Hypothalamus (tissue), 51 donors: ENCODE measurements around the gene GALNT10.
"Not testable (repeated sequence)": the region's sequence is repeated elsewhere in the genome, so short reads cannot be mapped to it uniquely, and the experiment has no call there.

ENCODE experiments used
- DNase-seq, 51 donors: peaks; one replicate each; lab custom pipeline; 2025; lab: John Stamatoyannopoulos, UW

GALNT10 gene, protein sequence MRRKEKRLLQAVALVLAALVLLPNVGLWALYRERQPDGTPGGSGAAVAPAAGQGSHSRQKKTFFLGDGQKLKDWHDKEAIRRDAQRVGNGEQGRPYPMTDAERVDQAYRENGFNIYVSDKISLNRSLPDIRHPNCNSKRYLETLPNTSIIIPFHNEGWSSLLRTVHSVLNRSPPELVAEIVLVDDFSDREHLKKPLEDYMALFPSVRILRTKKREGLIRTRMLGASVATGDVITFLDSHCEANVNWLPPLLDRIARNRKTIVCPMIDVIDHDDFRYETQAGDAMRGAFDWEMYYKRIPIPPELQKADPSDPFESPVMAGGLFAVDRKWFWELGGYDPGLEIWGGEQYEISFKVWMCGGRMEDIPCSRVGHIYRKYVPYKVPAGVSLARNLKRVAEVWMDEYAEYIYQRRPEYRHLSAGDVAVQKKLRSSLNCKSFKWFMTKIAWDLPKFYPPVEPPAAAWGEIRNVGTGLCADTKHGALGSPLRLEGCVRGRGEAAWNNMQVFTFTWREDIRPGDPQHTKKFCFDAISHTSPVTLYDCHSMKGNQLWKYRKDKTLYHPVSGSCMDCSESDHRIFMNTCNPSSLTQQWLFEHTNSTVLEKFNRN

DNA sequence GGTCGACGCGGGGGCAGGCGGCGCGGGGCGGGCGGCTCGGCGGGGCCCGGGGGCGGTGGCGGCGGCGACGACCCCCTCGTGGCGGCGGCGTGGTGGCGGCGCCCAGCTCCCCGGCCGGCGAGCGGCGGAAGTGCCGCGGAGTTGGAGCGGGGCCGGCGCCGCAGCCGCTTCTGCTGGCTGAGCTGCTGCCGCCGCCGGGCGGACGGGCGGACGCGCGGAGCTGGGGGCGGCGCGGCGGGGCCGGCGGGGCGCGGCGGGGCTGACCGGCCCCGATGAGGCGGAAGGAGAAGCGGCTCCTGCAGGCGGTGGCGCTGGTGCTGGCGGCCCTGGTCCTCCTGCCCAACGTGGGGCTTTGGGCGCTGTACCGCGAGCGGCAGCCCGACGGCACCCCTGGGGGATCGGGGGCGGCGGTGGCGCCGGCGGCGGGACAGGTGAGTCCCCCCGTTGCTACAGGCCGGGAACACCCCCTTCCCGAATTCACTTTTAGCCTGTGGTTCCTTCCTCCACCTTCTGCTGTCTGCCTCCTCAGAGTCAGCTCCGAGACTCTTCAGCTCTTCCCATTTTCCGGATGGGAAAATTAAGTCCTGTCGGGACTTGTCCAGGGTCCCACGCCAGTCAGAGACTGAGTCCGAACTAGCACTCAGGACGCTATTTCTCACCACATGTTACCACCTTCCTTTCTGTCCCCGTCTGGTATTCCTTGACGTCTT lies at the start of gene GALNT10:
Gene GALNT10, plus strand, starts transcription at position 139 of the 710 bp plus-strand sequence. Its CDS starts 134 bp downstream, at position 273.
- DNase-seq = peak in 39 of 51 donors; percentile 39 to 86 (median 69)

DNA sequence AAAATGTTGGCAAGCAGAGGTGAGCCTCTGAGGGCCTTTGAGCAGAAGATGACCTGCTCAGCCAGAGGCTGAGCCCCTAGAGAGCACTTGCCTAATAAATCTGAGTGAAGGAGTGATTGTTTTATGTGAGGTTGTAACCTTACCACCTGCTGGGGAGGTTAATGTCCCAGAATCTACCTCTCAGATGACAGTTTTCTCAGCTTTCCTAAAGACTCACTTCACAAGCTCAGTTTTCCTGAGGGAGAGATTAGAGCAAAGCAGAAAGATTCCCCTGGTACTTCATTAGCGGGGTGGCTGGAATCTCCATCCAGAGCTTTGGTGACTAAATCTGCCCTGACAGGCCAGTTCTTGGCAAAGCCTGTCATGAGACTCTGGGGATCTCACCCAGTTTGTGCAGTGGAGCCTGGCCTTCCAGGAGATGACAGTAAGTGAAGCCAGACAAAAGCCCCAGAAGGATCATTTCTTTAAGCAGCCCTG lies 48.8 kb upstream of the GALNT10 start:
- DNase-seq = peak in 4 of 51 donors; percentile 8 to 47 (median 26)

DNA sequence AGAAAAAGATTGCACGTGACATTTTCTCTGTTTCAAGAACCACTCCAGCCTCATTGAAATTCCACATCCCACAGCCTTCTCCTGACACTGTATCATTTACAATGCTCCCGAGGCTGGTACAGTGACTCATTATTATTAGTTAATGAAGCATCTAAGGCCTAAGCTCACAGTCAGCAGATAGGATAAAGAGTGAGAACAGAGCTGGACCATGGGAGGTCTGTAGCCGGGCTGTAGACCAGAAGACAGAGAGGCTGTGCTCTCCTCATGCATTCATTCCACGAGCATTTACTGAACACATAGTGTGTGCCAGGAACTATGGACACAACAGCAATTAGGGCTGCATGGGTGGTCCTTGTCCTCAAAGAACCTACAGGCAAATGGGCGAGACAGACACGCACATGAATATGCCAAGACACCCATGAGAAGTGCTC lies 47.3 kb upstream of the GALNT10 start:
- no peak for DNase-seq

DNA sequence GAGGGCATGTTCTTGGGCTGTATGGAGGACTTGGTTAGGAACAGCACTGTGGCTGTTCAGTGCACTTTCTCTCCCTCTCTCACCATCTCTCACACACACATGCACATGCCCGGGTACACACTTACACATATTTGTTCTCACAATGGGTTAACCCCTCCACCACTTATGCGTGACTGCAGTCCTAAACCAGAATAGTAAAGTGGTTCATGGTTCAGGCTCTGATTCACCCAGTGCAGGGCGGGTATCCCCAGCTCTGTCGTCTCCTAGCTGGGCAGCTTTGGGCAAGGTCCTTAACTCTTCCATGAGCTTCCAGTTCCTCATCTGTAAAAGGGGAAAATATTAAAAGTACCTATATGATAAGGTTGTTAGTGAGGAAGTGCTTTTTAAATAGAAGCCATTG lies 45.3 kb upstream of the GALNT10 start:
- DNase-seq = no peak

DNA sequence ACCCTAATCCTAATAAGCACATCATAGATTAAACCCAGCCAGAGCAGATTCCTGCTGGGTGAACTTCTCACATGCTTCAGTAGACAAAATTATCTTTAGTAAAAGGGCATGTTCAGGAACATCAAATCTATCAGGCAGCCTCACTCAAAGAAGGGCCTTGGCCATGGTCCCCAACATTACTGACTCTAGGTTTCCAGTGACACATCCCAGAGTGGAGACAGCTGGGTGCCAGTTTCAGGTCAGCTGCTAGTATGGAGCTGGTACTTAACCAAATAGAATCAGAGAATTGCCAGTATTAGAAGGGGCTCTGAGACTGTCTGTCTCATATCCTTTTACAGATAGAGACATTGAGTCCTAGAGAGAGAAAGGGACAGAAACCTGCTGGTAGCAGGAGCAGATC lies 44.1 kb upstream of the GALNT10 start:
- no peak for DNase-seq

DNA sequence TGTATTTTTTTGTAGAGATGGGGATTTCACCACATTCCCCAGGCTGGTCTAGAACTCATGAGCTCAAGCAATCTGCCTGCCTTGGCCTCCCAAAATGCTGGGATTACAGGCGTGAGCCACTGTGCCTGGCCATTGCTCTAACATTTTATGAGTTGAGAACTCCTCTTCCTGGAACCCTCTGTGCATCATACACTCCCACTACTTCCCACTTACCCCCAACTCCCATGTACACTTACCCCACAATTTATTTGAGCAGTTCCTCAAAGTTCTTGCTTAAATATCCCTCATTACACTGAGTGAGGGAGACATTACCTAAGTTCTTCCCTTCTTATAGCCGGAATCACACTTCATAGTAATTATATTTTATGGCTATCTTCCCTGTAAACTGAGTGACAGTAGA lies 42.9 kb upstream of the GALNT10 start:
- no peak for DNase-seq

DNA sequence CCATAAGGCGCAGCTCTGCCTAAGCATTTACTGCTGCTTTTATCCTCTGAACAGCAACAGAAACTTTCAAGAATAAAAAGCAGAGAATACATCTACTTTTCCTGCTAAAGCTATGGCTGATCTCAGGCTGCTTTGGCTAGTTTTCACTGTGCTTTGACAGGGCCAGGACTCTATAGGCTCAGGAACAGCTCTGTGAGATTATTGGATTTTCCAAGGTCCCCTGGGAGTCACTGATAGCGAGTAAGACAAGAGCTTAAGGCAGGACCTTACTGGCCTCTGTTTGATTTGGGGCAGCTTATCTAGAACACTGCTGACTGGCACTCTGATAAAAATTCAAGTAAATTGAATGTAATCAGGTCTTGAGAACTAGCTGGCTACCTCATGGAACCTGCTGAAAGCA lies 40.1 kb upstream of the GALNT10 start:
- DNase-seq = not testable (repeated sequence)

DNA sequence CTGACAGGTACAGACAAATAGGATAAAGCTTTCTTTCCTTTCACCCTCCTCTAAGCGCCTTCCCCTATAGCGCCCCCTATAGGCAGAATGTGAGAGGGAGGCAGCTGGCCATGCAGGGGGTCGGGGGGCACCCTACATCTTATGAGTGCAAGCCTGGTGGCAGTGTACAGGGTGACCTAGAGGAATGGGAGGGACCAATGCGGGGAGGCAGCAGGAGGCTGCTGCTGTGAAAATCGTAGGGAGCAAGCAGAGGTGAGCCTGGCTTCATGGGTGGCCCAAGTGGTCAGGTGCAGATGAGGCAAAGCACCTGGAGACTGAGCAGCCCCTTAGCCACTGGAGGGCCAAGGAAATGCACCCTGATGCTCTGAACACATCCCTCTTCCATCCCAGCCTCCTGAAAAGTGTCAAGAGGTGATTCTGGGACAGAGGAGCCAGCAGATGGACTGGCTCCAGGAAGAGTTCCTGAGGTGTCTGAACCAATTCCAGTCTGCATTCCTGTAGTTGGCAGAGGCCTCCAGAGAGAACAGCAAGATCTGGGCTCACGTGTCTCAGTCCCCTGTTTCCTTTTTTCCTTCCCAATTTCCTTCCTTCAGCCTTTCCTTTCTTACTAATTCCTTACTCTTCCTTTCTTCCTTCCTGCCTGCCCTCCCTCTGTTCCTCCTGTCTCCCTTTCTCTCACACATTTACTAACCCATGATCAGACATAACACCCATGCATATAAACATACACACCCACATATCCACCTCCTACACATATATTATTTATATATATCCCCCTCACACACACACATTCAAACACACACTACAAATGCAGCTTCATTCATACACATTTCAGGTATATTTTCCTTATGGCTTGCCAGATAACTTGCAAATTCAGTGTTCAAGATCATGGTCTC lies 32.8 kb upstream of the GALNT10 start:
- DNase-seq = no peak

DNA sequence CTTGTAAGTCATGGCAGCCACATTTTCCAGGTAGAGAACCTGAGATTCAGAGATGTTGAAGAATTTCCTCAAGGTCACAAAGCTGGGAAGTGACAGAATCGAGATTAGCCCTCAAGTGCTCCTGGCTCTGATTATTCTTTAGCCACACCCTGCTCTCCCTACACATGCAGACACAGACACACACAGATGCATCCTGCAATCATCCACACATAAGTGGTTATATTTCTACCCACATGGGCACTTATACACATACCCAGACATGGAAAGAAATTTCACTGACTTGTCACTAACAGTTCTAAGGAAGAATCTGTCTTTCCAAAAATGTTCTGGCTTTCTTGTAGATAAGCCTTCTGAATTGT lies 32.2 kb upstream of the GALNT10 start:
- DNase-seq = no peak

DNA sequence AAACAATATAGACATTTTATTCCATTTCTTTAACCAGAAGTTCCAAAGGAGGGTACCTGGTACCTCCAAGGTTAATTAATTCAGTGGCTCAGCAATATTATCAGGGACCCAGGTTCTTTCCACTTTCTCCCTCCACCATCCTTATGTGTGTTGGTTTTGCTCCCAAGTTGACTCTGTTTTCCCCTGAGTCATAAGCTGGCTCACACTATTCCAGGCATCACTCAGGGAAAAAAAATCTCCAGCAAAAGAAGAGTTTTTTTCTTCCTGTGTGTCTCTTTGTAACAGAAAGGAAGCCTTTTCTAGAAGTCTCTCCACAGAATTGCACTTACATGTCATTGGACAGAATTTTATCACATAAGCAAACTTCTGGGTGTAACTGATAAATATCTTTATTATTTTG lies 31.2 kb upstream of the GALNT10 start:
- DNase-seq = no peak

DNA sequence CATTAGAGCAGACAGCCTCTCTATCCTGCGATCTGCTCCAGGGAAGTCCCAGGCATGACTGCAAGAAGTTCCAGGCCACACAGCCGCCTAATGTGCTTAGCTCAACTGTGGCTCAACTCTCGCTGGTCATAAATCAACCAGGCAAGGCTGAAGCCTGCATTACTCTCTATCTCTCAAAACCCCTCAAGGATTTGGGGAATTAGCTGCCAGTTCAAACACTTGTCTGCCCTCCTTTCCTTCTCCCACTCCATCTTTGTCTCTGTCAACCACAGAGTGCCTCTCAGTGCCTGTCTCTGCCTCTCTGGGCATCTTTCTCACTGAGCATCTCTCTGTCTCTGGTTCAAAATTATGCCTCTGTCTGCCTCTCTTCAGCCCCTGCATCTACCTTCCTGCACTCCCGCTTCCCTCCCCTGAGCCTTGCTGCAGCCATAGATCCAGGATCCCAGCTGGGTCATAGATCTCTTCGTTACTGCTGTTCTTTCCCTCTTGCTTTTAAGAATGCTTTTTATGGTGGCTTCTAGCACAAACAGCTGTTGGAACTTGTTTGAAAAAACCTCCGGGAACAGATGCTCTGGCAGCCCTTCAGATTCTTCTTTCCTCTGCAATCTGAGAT lies 27.9 kb upstream of the GALNT10 start:
- DNase-seq = no peak

DNA sequence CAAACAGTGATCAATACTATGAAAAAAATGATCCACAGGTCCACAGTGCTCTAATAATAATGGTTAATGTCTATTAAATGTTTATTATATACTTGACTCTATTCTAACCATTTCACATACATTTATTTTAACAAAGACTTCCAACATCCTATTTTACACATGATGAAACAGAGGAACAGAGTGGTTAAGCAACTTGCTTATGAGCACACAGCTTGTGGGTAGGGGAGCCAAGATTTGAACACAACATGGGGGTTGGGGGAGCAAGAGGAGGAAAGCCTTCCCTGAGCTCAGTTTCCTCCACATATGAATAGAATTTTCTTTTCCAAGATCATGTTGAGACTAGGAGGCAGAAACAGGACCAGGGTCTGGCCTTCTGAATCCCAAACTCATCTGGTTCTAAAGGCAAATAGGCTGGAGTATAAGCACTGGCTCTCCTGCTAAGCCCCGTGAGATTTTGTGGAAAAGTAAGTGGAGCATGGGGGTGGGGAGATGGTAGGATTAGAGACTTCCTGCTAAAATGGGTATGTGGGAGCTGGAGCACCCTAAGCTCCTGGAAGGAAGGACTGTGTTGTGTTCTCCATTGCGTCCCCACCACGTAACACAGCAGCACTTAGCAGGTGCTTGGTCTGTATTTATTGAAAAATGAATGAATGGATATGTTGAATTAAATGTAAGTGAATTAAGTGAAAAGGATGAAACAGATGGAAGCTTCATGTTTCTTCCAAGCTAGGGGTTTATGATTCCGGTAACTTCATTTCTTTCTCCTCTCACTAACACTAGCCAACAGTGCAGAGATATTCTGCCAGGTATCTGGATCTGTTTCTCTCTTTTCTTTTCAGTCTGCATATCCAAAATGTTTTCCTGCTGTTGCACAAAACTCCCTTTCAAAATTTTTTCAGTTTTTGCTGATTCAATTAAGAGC lies 26.9 kb upstream of the GALNT10 start:
- DNase-seq = no peak

DNA sequence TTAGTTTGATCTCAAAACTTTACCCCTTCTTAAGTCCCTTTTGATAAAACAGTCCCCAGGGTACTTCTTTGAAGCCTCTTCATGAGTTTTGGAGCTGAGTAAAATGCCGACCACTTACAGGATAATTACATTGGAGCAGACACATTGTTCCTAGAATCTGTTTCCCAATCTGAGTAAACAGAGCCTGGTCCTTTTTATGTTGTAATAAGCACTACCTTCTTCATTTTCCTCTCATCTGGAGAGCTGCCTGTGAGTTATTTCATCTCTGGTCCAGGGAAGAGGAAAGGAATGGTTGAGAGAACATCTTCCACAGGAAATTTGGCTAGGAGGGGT lies 26.3 kb upstream of the GALNT10 start:
- no peak for DNase-seq

DNA sequence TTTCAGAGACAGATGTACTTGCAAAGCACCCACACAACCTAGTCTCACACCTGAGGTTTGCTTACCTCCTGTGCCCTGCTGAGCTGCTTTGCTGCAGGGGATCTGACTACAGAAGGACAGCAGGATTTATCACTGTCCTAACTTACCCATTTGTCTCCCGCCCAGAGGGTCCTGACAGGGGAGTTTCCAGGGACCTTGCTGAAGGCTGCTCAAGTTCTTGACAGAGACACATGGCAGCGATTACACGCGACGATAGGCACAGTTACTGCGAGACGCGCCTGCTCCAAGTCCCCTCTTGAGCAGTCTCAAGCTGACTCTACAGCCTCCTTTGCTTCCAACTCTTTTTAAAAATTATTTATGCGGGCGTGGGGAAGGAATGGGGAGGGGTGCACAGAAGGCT lies 24.6 kb upstream of the GALNT10 start:
- DNase-seq = no peak

DNA sequence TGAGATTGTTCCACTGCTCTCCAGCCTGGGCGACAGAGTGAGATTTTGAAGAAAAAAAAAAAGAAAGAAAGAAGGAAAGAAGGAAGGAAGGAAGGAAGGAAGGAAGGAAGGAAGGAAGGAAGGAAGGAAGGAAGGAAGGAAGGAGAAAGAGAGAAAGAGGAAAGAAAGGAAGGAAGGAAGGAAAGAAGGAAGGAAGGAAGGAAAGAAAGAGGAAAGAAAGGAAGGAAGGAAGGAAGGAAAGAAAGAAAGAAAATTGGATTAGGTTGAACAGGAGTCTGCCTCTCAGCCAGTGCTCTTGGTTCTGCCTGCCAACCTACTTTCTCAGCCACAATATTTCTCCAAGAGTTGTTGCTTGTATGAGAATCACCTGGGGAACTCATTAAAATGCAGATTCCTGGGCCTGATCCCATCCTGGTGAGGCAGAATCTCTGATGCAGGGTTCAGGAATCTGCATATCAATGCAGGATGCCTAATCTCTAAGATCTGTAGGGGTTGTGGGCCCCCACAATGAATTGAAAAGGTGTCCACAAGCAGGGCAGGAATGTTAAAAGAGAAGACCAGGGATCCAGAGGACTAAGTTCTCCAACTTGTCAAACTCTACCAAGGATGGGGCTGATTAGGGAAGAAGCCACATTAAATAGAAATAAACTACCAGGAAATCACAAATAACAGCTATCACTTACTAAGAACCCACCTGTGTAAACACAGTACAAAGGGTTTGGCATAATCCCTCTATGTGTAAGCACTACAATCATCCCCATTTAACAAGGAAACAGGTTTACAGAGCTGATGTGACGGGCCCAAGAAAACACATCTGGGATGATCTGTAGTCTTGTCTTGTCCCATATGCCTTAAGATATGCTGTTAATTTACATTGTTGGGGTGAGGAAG lies 23.4 kb upstream of the GALNT10 start:
- no peak for DNase-seq

DNA sequence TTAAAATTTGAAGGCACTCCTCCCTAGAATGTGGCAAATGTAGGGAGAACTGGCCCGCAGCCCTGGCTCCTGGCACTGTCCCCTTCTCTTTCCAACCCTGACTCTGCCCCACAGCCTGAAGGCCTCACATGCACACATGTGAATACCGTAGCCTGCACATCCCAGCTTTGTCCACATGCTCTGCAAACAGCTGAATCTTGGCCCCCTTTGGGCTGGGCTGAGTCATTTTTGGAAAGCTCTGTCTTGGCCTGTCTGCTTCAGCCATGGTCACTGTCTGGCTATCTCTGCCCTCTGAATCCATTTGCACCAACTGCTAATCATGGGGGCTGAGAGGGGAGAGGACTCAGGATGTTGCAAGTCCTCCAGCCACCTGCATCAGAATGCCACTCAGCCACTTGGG lies 22.1 kb upstream of the GALNT10 start:
- DNase-seq = no peak

DNA sequence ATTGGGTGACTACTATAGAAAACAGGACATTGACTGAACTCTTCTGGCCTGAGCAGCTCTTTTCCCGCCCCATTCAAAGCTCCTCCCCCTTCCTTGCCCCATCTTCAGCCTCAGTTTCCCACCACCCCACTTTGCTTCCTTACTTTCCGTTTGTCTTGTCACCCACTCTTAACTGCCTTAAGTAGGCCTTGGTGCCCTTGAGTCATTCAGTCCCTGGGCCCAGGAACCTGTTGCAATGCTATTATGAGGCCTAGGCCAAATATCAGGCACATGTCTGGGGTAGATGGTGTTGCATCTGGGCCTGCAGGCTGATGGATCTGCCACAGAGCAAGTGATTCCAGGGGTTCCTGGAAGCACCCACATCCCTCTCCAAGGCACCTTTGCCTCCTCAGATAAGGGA lies 17.7 kb upstream of the GALNT10 start:
- no peak for DNase-seq

DNA sequence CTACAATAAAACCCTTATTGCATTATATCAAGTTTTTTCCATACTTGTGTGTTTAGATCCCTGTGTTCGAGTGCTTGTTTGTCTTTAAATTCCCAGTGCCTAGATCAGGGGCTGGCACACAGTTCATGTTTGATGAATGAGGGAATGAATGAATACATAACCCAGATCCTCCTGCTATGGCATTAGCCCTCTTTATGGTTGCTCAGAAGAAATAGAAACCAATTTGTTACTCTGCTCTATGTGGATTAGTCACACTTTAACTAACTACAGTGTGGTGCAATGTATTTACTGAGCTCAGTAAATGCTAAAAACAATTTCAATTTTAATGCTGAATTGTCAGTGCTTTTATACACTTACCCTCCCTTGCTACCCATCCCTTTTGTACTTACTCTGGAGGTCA lies 16.4 kb upstream of the GALNT10 start:
- DNase-seq = no peak
